Neural progenitor cell (in vitro differentiated cells): ENCODE data around the gene PPP2R5C. TPM values are rescaled to one million over a fixed set of nuclear protein-coding genes. Genes with fewer than 3 reads are reported as not detected.

Experiments used
- DNase-seq: peaks from one replicate; pipeline ENCODE4 v3.0.0-alpha.2; 2016; ENCODE audit warnings: low spot score
- H2AFZ ChIP-seq: fragments of 200-600 bp; sonication (generic); replicated peaks from 2 replicates; pipeline ENCODE4 v1.6.1; 2016; ENCODE audit warnings: antibody characterized with exemption
- H3F3A ChIP-seq: fragments of 200-600 bp; sonication (generic); 2 replicates; pipeline ENCODE4 v1.6.1; 2016; ENCODE audit warnings: antibody characterized with exemption, low read depth
- H3K27ac ChIP-seq: fragments of 200-600 bp; sonication (generic); 2 replicates; pipeline ENCODE4 v1.5.1; 2016; ENCODE audit warnings: mild to moderate bottlenecking
- H3K27me3 ChIP-seq: fragments of 200-600 bp; sonication (generic); 2 replicates; pipeline ENCODE4 v1.6.1; 2016; ENCODE audit warnings: mild to moderate bottlenecking, moderate library complexity
- H3K36me3 ChIP-seq: fragments of 200-600 bp; sonication (generic); 2 replicates; pipeline ENCODE4 v1.5.1; 2016
- H3K4me1 ChIP-seq: fragments of 200-600 bp; sonication (generic); 2 replicates; pipeline ENCODE4 v1.6.1; 2016; ENCODE audit warnings: mixed run types
- H3K4me2 ChIP-seq: fragments of 200-600 bp; sonication (generic); 2 replicates; pipeline ENCODE4 v1.6.1; 2016
- H3K4me3 ChIP-seq: fragments of 200-600 bp; sonication (generic); 2 replicates; pipeline ENCODE4 v1.5.1; 2016
- H3K79me2 ChIP-seq: fragments of 200-600 bp; sonication (generic); 2 replicates; pipeline ENCODE4 v1.6.1; 2016; ENCODE audit warnings: low read depth
- H3K9ac ChIP-seq: fragments of 200-600 bp; sonication (generic); 2 replicates; pipeline ENCODE4 v1.6.1; 2016
- H3K9me3 ChIP-seq: fragments of 200-600 bp; sonication (generic); 2 replicates; pipeline ENCODE4 v1.5.1; 2016; ENCODE audit warnings: low read depth
- H4K20me1 ChIP-seq: fragments of 200-600 bp; sonication (generic); 2 replicates; pipeline ENCODE4 v1.6.1; 2016; ENCODE audit warnings: low read depth
- H3K27ac Mint-ChIP-seq: 3 replicates; pipeline ENCODE4 v1.8.0; 2021; ENCODE audit warnings: mixed read lengths
- H3K27me3 Mint-ChIP-seq: 2 replicates; pipeline ENCODE4 v1.8.0; 2022; ENCODE audit warnings: low read depth, mild to moderate bottlenecking, inconsistent platforms, moderate library complexity, mixed read lengths; ENCODE audit not compliant: insufficient read depth
- H3K36me3 Mint-ChIP-seq: 3 replicates; pipeline ENCODE4 v1.8.0; 2021; ENCODE audit warnings: mixed read lengths
- H3K4me1 Mint-ChIP-seq: 3 replicates; pipeline ENCODE4 v1.8.0; 2021; ENCODE audit warnings: mixed read lengths
- H3K4me3 Mint-ChIP-seq: 3 replicates; pipeline ENCODE4 v1.8.0; 2021; ENCODE audit warnings: mild to moderate bottlenecking, moderate library complexity, mixed read lengths
- H3K9me3 Mint-ChIP-seq: 3 replicates; pipeline ENCODE4 v1.8.0; 2020; ENCODE audit warnings: mixed read lengths
- EZH2 ChIP-seq: fragments of 200-600 bp; sonication (generic); IDR thresholded peaks from 2 replicates; pipeline ENCODE4 v1.6.1; 2017; ENCODE audit warnings: antibody characterized with exemption, mild to moderate bottlenecking, moderate library complexity
- EZH2phosphoT487 ChIP-seq: fragments of 200-600 bp; sonication (generic); IDR thresholded peaks from 2 replicates; pipeline ENCODE4 v1.6.1; 2017; ENCODE audit warnings: antibody characterized with exemption
- total RNA-seq: library from RNA; depleted of rRNA; stranded (reverse); fragments of >200 nt; gene quantifications from 2 replicates; pipeline ENCODE4 v1.2.3, GENCODE V29; 2015; ENCODE audit warnings: low replicate concordance
- TF ChIP-seq, protein P1 (sequence below): fragments of 200-600 bp; sonication (generic); IDR thresholded peaks from 2 replicates; pipeline ENCODE4 v1.5.1; 2017; ENCODE audit warnings: antibody characterized with exemption, mild to moderate bottlenecking

Gene PPP2R5C
- total RNA-seq, 1 donor from 2014 or later = 183 TPM

DNA sequence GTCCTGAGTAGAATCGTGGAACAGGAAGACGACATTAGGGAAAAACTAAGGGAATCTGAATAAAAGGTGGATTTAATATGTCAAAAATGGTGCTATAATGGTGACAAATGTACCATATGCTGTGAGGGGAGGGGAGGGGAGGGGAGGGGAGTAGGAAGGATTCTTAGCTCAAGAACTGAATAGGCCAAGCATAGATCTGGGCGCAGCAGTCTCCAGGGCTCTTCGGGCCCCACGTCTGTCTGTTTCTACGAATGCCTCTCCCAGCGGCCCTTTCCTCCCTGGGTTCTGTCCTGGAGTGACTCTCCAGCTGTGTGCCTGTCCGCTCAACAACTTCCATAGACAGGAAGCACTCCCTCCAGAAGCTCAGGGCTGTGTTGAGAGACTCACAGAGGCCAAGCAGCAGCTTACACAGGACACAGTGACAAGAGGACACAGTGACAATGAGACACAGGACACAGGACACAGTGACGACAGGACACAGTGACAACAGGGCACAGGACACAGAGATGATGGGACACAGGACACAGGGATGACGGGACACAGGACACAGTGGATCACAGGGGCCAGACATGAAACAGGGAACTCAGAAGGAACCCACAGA lies 42.4 kb upstream of the PPP2R5C start:
- Histone ChIP-seq H4K20me1 (no peaks in the 10 kb centered on the region), H2AFZ (no peak overlapping the region), H3K36me3 (no peaks in the 10 kb centered on the region), H3K4me1 (no peaks in the 10 kb centered on the region), H3K4me2 (no peak overlapping the region), H3K27ac (no peak overlapping the region), H3F3A (peaks cover 4% of the 10 kb centered on the region), H3K4me3 (no peak overlapping the region), H3K9me3 (no peaks in the 10 kb centered on the region), H3K9ac (no peak overlapping the region), H3K27me3 (no peaks in the 10 kb centered on the region), H3K79me2 (no peaks in the 10 kb centered on the region)
- peaks cover 4% of the 10 kb centered on the region for H3K27me3 Mint-ChIP-seq
- H3K4me3 Mint-ChIP-seq = no peak overlapping the region
- H3K27ac Mint-ChIP-seq = peak overlapping the region; percentile 68
- DNase-seq = no peak
- peaks cover 3% of the 10 kb centered on the region for H3K4me1 Mint-ChIP-seq
- peaks cover 4% of the 10 kb centered on the region for H3K9me3 Mint-ChIP-seq
- TF ChIP-seq, protein P1, sequence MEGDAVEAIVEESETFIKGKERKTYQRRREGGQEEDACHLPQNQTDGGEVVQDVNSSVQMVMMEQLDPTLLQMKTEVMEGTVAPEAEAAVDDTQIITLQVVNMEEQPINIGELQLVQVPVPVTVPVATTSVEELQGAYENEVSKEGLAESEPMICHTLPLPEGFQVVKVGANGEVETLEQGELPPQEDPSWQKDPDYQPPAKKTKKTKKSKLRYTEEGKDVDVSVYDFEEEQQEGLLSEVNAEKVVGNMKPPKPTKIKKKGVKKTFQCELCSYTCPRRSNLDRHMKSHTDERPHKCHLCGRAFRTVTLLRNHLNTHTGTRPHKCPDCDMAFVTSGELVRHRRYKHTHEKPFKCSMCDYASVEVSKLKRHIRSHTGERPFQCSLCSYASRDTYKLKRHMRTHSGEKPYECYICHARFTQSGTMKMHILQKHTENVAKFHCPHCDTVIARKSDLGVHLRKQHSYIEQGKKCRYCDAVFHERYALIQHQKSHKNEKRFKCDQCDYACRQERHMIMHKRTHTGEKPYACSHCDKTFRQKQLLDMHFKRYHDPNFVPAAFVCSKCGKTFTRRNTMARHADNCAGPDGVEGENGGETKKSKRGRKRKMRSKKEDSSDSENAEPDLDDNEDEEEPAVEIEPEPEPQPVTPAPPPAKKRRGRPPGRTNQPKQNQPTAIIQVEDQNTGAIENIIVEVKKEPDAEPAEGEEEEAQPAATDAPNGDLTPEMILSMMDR = no peak
- TF ChIP-seq EZH2 (no peak), EZH2phosphoT487 (no peak)
- no peaks in the 10 kb centered on the region for H3K36me3 Mint-ChIP-seq

DNA sequence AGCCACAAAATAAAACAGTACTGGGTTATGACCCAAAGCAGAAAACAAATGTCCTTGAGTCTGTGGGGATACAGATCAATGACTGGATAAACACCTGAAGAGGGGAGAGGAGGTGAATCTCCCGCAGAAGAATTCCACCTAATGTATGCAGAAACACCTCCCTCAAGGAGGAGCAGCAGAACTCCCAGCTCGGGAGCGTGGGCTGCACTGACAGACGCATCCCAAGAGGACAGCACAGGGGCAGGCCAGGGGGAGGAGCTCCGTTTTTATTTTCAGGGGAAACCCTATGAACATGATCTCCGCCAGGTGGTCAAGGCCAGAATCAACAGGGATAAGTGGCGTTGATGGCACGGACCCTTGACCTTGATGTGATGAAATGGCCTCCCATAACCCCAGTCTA lies 41.8 kb upstream of the PPP2R5C start:
- no peaks in the 10 kb centered on the region for H4K20me1 ChIP-seq
- H3K9ac ChIP-seq = no peak overlapping the region
- no peak overlapping the region for H2AFZ ChIP-seq
- DNase-seq = no peak
- Mint-ChIP-seq H3K4me3 (no peak overlapping the region), H3K27me3 (peaks cover 4% of the 10 kb centered on the region), H3K4me1 (peaks cover 3% of the 10 kb centered on the region), H3K36me3 (no peaks in the 10 kb centered on the region), H3K27ac (peak overlapping the region; percentile 11), H3K9me3 (peaks cover 4% of the 10 kb centered on the region)
- no peaks in the 10 kb centered on the region for H3K4me1 ChIP-seq
- H3K79me2 ChIP-seq = no peaks in the 10 kb centered on the region
- no peaks in the 10 kb centered on the region for H3K27me3 ChIP-seq
- peaks cover 10% of the 10 kb centered on the region for H3F3A ChIP-seq
- TF ChIP-seq, protein P1 = no peak
- TF ChIP-seq EZH2 (no peak), EZH2phosphoT487 (no peak)
- H3K4me2 ChIP-seq = no peak overlapping the region
- no peaks in the 10 kb centered on the region for H3K36me3 ChIP-seq
- H3K4me3 ChIP-seq = no peak overlapping the region
- no peaks in the 10 kb centered on the region for H3K9me3 ChIP-seq
- H3K27ac ChIP-seq = no peak overlapping the region

DNA sequence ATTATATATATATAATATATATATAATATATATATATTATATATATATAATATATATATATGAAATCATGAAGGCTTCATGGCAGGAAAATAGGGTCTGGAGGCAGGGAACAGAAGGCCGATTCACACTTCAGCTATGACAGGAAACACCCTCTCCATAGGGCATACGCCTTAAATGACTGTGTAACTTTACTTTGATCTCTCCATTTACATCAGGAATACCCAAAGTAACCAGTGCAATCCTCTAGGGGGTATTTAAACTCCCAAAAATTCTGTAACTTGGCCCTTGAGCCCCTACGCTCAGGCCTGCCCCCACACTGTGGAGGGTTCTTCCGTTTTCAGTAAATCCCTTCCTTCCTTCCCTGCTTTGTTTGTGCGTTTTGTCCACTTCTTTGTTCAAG lies 40.4 kb upstream of the PPP2R5C start:
- Histone ChIP-seq H2AFZ (no peak overlapping the region), H3K4me1 (no peaks in the 10 kb centered on the region), H3K27me3 (no peaks in the 10 kb centered on the region), H3F3A (peaks cover 15% of the 10 kb centered on the region), H3K36me3 (no peaks in the 10 kb centered on the region), H3K79me2 (no peaks in the 10 kb centered on the region), H3K9ac (no peak overlapping the region), H3K4me3 (no peak overlapping the region), H3K4me2 (no peak overlapping the region), H4K20me1 (no peaks in the 10 kb centered on the region), H3K9me3 (no peaks in the 10 kb centered on the region), H3K27ac (no peak overlapping the region)
- no peaks in the 10 kb centered on the region for H3K36me3 Mint-ChIP-seq
- no peak overlapping the region for H3K4me3 Mint-ChIP-seq
- no peak overlapping the region for H3K27ac Mint-ChIP-seq
- peaks cover 3% of the 10 kb centered on the region for H3K4me1 Mint-ChIP-seq
- TF ChIP-seq EZH2phosphoT487 (no peak), EZH2 (no peak)
- TF ChIP-seq, protein P1 = no peak
- no peak for DNase-seq
- peaks cover 4% of the 10 kb centered on the region for H3K27me3 Mint-ChIP-seq
- H3K9me3 Mint-ChIP-seq = peaks cover 4% of the 10 kb centered on the region
